BE2C (cell line): Measurements from ENCODE around the gene MTIF2.

Experiments used
- DNase-seq: peaks from one replicate; pipeline ENCODE4 v3.0.0-alpha.2; 2020
- H3K27me3 ChIP-seq: fragments of 250-450 bp; sonication (Bioruptor Pico); 2 replicates; pipeline ENCODE4 v1.5.1; 2020; ENCODE audit warnings: mild to moderate bottlenecking
- H3K36me3 ChIP-seq: fragments of 250-450 bp; sonication (Bioruptor Pico); 2 replicates; pipeline ENCODE4 v1.5.1; 2020; ENCODE audit warnings: mild to moderate bottlenecking
- H3K4me1 ChIP-seq: fragments of 250-450 bp; sonication (Bioruptor Pico); 2 replicates; pipeline ENCODE4 v1.5.1; 2020
- H3K4me3 ChIP-seq: 2 replicates; pipeline ENCODE4 v1.5.1; 2011; ENCODE audit warnings: low read depth, low read length
- H3K9me3 ChIP-seq: fragments of 250-450 bp; sonication (Bioruptor Pico); 2 replicates; pipeline ENCODE4 v1.5.1; 2020
- CTCF ChIP-seq: IDR thresholded peaks from 2 replicates; pipeline ENCODE4 v1.5.1; 2012; ENCODE audit warnings: mild to moderate bottlenecking, low read depth, low read length

Gene MTIF2

DNA sequence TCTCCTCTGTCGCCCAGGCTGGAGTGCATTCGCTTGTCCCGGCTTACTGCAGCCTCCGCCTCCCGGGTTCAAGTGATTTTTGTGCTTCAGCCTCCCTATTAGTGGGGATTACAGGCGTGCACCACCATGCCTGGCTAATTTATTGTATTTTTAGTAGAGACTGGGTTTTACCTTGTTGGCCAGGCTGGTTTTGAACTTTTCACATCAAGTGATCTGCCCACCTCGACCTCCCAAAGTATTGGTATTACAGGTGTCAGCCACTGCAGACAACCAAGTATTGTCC is 35.4 kb downstream of the MTIF2 start:
- no peaks in the 10 kb centered on the region for H3K9me3 ChIP-seq
- peak overlapping the region; percentile 98 for H3K4me3 ChIP-seq
- DNase-seq = no peak
- no peak for TF ChIP-seq CTCF
- no peaks in the 10 kb centered on the region for H3K4me1 ChIP-seq
- H3K27me3 ChIP-seq = no peaks in the 10 kb centered on the region
- H3K36me3 ChIP-seq = peaks cover 32% of the 10 kb centered on the region

DNA sequence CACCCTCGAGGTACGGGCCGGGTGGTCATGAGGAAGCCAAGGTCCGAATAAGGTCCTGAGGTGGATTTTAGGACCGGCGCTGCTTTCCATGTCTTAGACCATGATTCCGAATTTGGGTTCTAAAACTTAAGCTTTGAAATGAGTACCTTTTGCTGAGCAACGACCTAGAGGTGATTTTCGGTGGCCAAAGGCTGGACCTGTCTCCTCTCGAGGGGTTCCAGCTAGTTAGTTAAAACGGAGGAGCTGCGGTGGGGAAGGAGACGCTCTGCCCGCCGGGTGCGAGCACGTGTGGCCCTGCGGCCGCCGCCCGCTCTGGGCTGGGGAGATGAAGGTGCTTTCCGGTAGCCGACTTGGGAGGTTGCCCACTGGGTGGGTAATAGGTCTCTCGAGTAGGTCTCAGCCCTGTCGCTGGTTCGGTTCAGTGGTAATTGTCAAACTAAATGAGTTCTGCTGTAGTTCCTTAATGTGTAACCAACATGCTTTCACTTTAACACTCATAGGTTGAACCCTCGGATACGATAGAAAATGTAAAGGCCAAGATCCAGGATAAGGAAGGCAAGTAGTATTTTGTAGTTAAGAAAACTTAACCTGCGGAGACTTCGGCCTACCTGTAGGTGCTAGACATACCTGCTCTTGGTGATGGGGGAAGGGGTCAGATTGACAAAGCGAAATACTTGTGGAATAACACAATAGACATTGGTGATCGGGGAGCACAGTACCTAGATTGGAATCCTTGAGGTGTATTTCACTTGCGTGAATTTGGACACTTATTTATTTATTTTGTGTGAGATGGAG is 36.0 kb downstream of the MTIF2 start:
- no peaks in the 10 kb centered on the region for H3K9me3 ChIP-seq
- no peak for TF ChIP-seq CTCF
- H3K27me3 ChIP-seq = no peaks in the 10 kb centered on the region
- H3K36me3 ChIP-seq = peaks cover 32% of the 10 kb centered on the region
- peak; percentile 10 for DNase-seq
- H3K4me1 ChIP-seq = no peaks in the 10 kb centered on the region
- peak overlapping the region; percentile 98 for H3K4me3 ChIP-seq

DNA sequence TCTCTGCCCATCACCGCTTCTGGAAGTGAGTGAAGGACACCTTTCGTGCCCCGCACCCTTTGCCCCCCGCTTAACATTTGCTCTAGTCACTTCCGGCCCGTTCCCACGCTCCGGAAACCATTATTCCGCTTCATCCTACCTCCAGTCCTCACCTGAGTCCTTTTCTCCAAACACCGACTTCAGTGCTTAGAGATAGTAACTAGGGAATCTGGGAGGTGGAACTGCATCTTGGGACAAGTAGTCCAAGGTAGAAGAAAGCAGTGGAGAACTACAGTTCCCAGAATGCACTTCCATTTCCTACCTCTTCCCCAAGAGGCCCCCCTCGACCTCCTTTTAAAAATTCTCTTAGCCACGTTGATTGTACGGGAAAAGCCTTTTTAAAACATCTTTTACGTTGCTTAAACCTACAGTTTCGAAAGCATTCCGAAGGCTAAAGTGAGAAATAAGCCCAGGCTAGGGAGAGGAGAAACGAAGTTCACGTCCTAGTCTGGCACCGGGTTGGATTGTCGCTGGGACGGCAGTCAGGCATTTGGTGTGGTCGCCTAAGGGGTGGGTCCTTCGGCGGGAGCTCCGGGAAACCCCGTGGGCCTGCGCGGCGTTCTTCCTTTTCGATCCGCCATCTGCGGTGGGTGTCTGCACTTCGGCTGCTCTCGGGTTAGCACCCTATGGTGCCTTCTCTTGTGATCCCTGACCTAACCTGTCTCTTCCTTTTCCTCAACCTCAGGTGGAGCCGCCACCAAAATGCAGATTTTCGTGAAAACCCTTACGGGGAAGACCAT is 36.8 kb downstream of the MTIF2 start, which contains the start of the genes CLHC1 and RPS27A:
Gene CLHC1, minus strand, starts transcription at position 210 of the 779 bp plus-strand sequence. CDS start 9,882 bp downstream, outside the sequence.
Gene RPS27A, plus strand, starts transcription at position 605 of the 779 bp plus-strand sequence. Its CDS starts 137 bp downstream, at position 742.
- Histone ChIP-seq H3K27me3 (no peaks in the 10 kb centered on the region), H3K4me1 (no peaks in the 10 kb centered on the region), H3K36me3 (peaks cover 32% of the 10 kb centered on the region), H3K9me3 (no peaks in the 10 kb centered on the region), H3K4me3 (peak within 1 kb of the TSS; percentile 98)
- no peak for TF ChIP-seq CTCF
- DNase-seq = peak; percentile 85

DNA sequence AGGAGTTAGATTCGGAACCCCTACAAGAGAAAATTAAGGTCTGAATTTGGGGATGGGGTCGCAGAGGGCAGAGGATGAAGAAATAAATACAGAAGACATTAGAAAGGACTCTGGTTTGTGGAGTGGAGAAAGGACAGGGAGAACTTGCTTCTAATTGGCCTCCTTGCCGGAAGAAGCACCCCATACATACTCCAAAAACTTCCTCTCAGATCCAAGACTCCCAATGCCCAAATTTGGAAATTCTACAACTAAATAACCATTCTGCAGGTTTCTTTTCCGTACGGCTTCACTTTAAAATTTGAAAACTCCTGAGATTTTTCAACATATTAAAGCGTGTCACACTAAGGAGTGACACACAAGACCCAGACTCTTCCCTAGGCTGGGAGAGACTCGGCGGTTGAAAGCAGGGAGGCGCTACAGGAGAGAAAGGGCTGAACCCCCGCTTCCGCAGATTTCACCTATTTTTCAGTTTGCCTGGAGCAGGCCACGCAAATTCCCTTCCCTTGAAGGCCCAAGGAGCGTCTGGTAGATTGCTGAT is 37.4 kb downstream of the MTIF2 start:
- H3K4me1 ChIP-seq = no peaks in the 10 kb centered on the region
- no peaks in the 10 kb centered on the region for H3K27me3 ChIP-seq
- TF ChIP-seq CTCF = no peak
- H3K9me3 ChIP-seq = no peaks in the 10 kb centered on the region
- no peak for DNase-seq
- H3K36me3 ChIP-seq = peaks cover 32% of the 10 kb centered on the region
- H3K4me3 ChIP-seq = peak overlapping the region; percentile 98

DNA sequence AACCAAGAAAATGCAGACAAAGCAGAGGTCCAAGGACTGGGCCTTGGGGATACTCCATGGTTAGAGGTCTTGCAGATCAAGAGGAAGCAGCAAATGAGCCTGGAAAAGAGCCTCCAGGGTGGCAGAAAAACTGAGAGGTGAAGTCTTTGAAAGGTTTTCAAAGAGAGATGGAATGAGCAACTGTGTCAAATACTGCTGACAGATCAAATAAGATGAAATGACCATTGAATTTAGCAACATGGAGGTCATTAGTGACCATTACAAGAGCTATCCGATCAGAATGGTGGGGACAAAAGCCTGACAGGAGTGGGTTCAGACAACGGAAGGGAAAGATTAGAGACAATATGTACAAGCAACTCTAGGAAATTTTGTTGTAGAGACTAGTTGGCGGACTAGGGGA is 38.5 kb downstream of the MTIF2 start:
- no peak overlapping the region for H3K4me3 ChIP-seq

More for the DNA sequence above, 38.5 kb downstream of the MTIF2 start:
- H3K36me3 ChIP-seq = peaks cover 25% of the 10 kb centered on the region
- no peaks in the 10 kb centered on the region for H3K27me3 ChIP-seq
- TF ChIP-seq CTCF = no peak
- no peaks in the 10 kb centered on the region for H3K9me3 ChIP-seq
- DNase-seq = no peak
- H3K4me1 ChIP-seq = no peaks in the 10 kb centered on the region
